ENCODE data around the gene GAS6.
"Not testable (repeated sequence)": the region's sequence is repeated elsewhere in the genome, so short reads cannot be mapped to it uniquely, and the experiment has no call there.

GAS6 gene

GRCh38 chr13:113835461-113836270 lies 28.2 kb downstream of the GAS6 start:
- DNase-seq, result no peak

DNA sequence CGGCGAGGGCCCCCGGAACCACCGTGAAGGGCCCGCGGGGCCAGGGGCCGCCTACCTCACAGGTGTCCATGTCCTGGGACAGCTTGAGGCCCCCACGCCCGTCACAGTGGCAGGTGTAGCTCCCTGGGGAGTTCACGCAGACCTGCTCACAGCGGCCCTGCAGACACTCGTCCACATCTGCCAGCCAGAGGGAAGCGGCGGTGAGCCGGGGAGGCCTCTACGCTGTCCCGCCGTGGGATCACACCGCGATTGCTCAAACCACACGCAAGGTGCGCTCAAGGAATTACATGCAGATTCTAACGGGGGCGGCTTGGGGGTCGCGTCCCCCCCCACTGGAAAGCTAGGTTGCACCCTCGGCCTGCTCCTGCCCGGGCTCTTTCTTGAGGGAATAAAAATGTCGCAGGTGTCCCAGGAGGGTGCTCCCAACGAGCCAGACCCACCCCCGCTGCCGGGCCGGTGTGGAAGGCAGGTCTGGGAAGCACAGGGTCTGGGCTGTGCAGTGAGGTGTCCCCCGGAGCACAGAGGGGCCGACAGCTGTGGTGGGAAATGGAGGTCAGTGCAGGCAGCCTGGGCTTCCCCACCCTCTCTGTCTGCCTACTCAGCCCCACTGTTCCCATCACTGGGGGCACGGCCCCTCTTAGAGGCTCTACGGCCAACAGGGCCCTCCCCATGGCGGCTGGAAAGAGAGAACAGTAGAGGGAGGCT lies 29.2 kb downstream of the GAS6 start:
- no peak for DNase-seq

- not testable (repeated sequence) for DNase-seq
Observed at GRCh38 chr13:113834006-113834405, 29.9 kb downstream of the GAS6 start.

GRCh38 chr13:113833111-113833830 lies 30.6 kb downstream of the GAS6 start:
- no peak for DNase-seq

DNA sequence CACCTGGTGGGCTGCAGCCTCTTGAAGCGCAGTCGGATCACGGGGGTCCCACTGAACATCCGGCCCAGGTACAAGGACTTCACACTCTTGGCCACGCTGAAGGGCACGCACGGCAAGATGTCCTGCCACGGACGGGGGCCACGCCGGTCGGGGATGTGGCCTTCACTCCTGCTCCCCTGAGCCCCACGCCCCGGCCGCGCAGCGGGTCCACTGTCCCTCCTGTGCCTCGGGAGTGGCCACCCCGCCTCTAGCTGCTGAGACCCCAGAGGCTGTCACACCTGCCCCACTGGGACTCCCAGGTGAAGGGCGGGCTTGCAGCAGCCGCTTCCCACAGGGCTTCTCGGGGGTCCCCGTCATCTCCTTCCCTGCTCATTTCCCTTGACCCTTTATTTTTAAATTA lies 31.2 kb downstream of the GAS6 start:
- no peak for DNase-seq

DNA sequence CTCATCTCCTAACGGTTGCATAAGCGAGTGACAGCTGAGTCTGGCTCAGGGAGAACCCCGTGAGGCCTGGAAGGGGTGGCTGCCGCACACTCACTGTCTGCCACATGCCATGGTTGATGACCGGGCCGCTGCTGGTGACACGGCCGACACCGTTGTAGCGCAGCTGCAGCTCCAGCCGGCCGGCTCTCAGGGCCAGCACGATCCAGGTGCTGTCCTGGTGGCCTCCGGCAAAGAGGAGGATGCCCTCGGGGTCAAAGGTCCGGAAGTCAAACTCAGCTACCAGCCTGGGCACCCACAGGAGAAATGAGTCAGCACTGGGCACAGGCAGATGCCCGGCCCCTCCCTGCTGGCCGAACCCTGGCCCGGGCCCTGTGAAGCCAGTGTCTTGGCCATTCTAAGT lies 31.7 kb downstream of the GAS6 start:
- no peak for DNase-seq

- no peak for DNase-seq
Observed at GRCh38 chr13:113831061-113831460, 32.8 kb downstream of the GAS6 start.

GRCh38 chr13:113830426-113830950 lies 33.4 kb downstream of the GAS6 start:
- DNase-seq, result not testable (repeated sequence)

DNA sequence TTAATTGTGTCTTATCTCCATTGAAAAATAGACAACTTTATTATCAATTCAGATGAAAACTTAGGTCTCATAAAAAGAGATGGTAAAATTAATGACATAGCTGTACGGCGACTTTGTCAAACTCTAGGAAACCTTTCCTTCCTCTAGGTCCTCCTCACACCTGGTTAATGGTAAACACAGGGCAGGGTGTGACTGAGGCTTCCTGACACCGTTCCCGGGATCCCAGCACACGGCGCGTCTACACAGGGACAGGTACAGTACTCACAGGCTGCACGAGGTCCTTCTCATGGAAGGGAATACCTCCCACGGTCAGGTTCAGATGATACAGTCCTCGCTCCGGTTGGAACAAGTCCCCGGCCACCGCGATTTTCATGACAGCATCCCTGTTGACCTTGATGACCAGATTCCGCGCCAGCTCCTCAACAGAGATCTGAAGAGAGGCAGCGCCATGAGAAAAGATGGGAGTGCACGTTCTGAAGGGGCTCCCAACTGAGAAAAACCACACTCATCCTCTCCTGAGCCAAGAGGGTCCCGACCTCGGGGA lies 35.5 kb downstream of the GAS6 start:
- DNase-seq, result no peak

GRCh38 chr13:113827021-113827420 lies 36.9 kb downstream of the GAS6 start:
- DNase-seq, result no peak

GRCh38 chr13:113826446-113826845 lies 37.4 kb downstream of the GAS6 start:
- DNase-seq, result not testable (repeated sequence)

DNA sequence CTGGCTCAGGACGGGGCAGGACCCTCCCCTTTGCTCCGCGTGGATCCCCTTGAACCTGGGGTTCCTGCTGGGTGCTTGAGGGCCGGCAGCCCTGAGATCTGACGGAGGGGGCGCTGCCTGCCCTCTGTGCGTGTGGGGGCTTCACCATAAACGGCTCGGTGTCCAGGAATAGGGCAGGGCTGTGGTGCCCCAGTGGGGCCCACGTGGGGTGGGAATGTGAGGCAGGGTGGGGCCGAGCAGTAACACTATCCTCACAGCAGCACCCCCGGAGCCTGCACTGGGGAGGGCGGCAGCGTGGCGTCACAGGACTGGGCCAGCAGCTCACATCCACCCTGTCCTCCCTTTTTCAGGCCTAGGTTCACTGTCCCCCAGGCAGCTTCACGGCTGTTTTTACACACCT lies 38.0 kb downstream of the GAS6 start:
- DNase-seq, result no peak

DNA sequence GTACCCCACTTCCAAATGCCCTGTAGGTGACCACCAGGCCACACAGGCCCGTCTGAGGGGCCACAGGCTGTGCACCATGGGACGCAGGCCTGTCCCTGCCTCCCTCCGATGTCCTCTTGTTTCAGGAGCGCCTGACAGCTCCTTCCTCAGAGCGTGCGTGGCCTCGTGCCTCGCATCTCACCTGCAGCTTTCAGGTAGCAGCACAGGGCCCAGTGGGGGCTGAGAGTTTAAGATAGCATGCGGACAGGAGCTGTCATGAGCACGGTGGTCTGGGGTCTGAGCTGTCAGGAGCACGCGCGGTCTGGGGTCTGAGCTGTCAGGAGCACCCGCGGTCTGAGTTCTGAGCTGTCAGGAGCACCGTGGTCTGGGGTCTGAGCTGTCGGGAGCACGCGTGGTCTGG lies 40.1 kb downstream of the GAS6 start:
- DNase-seq, result no peak

- DNase-seq, result no peak
Observed at GRCh38 chr13:113822956-113823744, 40.7 kb downstream of the GAS6 start.

- no peak for DNase-seq
Observed at GRCh38 chr13:113822266-113822665, 41.6 kb downstream of the GAS6 start.

DNA sequence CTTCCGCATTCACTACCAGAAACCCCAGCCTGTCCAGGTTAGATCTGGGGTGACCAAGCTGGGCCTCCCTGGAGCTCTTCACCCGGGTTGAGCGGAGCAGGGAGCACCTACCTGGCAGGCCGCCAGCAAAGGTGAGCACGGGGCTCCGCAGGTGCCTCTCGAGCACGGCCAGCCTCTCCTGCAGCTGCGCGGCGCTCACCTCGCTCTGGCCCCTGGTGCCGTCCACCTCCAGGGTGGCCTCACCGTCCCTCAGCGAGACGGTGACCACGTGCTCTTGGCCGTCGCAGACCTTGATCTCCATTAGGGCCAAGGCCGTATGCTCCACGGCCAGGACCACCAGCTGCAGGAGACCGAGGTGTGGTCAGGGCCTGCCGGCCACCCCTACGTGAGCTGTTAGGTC lies 42.0 kb downstream of the GAS6 start:
- DNase-seq, result no peak

DNA sequence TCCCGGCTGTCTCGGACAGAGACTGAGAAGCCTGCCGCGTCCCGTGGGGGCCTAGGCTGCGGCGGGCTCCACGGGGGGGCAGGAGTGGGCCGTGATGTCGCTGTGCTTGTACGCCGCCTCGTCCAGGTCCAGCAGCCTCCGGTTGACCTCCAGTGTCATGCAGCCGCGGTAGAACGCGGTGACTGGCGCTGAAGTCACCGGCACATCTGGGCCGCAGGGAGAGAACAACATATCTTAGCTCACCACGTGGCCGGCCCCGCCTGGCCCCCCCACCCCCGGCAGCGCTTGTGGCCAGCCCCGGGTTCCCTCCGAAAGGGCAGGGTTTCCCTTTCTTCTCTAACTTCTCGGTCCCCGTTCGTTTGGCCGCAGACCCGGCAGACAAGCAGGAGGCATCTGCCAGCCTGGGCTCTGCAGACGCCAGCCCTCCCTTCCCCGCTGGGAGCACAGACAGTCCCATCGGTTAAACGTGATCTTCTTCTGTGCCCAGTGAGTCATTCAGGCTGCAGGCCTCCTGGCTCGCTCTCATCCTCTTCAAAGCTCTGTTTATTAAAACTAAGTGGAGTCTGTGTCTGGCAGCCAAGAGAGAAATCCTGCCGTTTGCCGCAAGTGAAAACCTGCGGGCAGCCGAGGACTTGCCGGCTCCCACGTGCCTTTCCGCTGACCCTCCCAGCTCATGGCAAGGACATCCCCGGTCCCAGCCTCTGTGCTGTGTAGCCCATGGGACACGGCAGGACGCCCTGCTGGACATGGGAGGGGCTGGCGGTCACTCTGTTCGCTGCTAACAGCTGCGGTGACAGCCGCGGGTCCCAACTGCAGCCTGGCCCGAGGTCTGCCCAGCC lies 42.8 kb downstream of the GAS6 start:
- DNase-seq, result no peak

- no peak for DNase-seq
Observed at GRCh38 chr13:113819731-113820715, 43.9 kb downstream of the GAS6 start.

GRCh38 chr13:113819341-113819730 lies 44.5 kb downstream of the GAS6 start:
- DNase-seq, result no peak

DNA sequence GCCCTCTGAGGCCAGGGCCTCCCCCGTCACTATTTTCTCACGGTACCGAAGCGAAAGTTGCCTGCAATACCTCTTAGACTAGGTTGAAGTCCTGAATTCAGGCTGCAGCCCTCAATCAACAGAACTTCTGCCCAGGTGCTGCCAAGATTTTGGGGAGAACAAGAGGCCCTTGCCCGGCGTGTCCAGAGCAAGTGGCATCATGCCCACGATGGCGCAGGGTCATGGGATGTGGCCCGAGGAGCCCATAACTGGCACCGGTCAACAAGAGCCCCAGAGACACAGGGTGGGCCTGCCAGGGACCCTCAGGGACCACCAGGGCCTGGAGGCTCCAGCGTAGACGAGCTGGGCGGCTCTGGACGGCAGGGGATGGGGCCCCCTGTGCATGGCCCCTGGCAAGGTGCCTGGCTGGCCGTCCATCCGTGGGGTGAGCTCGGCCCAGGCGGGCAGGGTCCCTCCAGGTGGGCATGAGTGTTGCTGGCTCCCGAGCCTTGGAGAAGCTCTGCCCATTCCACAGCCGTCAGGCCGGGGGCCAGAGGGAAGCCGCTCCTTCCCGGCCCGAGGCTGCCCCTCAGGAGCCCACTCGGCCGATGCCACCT lies 45.1 kb downstream of the GAS6 start:
- no peak for DNase-seq
